ENCODE measurements around the gene GRIK2.

GRIK2 gene

DNA sequence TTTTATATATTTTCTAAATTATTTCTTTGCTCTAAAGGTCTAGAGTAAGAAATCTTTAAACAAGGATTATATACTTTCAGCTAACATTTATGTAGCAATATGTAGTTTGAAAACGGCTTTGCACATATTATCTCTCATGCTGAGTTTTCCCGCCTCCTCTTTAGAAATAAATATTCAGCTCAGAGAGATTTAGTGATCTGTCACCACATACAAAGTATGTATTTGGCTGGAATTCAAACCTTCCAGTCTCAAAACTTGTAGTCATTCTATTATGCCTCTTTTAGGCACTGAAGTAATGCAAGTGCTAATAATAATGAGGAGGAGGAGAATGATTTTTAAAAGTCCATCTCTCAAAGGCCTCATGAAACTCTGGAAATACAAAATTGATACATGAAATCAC lies 525.0 kb downstream of the GRIK2 start:
- DNase-seq, result no peak

DNA sequence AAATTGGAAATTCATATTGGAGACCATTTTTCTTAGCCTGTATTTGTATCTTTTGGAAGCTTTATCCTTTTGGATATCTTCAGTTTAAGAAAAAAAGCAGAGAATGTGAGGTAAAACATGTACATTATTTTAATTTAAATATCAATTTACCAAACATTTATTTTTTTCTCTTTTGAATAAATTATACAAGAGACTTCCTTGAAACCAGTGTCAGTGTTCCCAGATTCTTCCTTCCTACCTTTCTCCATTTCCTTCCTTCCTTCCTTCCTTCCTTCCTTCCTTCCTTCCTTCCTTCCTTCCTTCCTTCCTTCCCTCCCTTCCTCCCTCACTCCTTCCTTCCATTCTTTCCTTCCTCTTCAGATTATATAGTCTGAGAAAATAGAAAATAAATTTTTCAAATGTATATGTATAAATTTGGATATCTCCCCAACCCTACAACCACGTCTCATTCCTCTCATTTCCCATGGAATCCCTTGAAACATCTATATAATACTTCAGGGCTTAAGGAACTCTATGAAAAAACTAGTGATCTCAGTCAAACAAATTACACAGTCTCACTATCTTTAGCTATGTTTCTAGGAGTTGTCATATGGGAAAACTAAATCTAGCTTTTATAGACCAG lies 528.4 kb downstream of the GRIK2 start:
- DNase-seq, result no peak

DNA sequence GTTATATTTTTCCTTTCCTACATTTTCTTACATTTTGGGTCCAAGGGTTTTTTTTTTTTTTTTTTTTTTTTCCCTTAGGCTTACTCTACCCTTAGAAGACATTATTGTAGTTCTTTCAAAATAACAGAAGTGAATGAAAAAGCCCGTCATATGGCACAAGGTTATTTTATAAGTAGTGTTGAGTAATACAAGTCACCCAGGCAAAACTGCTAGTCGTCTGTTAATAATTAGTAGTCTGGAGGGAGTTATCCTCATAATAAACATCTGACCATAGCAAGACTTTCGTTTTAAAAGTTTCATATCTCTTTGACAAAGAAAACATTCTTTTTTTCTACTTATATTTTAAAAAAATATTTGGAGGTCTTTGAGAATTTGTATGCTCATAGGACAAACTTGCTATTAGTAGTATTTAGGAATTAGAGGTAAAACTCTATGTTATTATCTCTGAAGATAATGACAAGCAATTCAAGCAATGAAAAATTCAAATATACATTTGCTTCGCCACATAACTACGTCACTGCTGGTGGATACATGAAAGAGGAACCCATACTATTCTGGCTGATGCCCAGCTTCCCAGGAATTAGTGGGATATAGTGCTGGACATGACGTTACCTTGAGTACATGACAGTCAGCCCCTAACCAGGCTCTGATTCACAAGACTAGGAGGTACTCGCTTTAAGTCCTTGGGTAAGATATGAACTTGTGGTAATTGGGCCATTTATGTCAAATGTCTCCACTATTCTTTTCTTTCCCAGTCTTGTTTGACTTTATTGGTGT lies 532.8 kb downstream of the GRIK2 start:
- DNase-seq, result no peak

DNA sequence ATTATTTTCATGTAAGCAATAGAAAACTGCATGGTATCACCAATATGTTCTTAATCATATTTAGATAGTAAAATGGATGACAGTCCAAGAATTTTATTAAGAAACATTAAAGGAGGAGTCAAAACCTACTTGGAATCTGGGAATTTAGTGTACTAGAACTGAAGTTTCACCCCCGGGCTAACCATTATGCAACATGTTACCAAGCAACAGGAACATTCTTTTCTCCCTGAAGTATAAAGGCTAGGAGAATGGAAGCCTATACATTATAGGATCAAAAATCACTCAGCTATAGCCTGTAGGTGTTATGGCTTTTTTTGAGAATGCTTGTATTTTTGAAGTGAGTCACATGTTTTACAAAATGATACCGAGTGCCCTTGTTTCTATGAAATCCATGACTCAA lies 538.3 kb downstream of the GRIK2 start:
- DNase-seq, result no peak

DNA sequence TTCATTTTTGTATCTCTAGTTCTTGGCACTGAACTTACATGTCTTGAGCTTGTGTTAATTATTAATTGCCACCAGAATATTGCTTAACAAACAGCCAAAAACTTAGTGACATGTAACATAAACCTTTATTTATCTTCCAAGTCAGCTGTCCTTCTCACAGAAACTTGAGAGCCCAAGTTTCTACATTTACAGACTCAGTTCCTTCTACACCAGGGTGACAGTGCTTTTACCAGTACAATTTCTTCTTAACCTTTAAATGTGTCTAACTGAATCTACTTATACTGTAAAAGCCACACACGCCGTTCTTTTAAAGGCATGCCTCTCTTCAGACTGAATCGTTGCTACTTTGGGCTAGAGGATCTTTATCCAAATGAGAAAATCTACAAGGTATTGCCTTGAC lies 539.2 kb downstream of the GRIK2 start:
- DNase-seq, result no peak

DNA sequence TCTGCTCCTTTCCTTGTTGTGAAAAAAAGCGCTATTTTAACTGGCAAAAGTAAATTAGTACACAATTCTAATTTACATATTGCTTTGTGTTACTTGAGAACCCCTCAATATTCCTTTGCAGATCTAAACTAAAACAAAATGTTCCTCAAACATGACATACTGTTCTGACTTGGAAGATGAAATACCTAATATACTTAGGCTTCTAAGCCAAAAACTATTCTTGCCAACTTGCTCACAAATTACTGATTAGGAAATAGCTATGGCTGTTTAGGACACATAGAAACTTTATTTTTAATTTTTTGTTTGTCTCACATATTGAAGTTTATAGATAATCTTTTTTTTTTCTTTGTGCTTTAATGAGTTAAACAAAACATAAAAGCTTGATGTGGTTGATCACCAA lies 542.2 kb downstream of the GRIK2 start:
- no peak for DNase-seq

DNA sequence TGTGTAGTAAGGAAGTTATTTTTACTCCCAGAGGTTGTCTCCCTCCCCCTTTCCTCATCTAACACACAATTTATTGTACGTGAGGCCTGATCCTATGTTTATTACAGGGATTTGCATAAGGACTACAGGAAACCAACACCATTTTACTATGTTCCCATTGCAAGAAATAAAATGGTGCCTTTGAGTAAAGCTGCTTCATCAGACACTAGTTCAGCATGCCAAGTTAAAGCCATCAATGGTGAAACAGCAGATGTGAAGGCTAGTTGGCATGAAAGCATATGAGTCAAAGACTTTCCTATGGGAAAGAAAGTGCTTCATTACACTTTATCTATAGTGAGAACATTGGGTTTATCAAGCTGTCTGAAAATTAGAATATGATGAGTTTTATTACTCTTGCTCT lies 543.0 kb downstream of the GRIK2 start:
- no peak for DNase-seq

DNA sequence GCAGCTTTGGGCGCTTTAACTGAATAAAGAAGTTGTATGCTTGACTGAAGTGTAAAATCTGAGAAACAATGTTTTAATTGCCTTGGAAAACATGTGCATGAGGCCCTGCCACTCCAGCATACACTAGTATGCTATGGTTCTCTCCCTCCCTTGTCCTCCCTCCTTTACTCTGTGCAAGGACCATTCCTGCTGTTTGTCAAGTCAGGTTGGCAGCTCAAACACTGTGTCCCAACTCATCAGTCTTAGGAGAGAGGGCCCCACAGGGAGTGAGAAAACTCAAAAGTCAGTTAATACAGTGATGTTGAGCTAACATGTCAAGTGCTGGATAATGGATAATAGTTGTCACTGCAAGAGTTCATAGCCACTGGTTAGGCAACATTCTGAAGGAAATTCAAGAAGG lies 543.6 kb downstream of the GRIK2 start:
- no peak for DNase-seq

DNA sequence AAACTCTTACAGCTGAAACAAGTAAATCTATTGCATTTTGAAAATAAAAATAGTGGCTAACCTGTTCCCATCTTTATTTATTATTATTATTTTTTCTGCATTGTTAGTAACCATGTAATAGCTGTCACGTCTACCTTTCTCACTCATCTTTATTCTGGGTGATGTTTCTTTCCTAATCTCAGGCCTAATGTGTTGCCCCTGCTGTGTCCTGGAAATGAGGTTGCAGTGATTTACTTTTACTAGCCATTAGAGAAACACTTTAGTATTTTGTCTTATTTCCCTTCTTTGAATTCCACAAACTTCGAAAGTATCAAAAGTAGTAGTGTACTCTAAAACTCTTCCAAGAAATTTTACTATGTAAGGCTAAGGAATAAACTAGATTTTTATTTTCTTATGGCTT lies 546.9 kb downstream of the GRIK2 start:
- no peak for DNase-seq

DNA sequence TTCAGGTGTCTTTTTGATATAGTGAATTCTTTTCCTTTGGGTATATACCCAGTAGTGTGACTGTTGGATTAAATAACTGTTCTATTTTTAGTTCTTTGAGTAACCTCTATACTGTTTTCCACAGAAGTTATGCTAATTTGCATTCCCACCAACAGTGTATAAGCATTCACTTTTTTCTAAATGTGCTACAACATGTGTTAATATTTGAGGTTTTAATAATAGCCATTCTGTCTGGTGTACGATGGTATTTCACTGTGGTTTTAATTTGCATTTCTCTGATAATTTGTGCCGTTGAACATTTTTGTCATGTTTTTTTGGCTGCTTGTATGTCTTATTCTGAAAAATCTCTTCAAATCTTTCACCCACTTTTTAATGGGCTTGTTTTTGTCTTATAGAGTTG lies 563.5 kb downstream of the GRIK2 start:
- no peak for DNase-seq

DNA sequence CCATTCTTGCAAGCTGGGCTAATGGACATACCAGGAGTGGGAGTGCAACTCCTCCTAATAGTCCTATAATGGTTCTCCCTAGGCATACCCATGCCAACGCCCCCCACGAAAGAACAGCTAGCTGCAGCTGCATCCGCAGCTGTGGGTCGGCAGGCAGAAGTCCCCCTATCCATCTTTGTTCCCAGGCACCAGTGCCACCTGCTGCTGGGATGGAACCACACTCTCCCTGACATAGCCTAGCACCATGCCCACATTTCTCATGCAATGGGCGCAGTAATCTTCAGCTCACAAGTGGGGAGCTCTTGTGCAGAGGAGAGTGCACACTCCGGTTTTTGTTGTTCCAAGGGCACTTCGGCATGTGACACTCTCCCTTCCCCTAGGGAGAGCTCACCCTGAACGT lies 567.8 kb downstream of the GRIK2 start:
- no peak for DNase-seq

DNA sequence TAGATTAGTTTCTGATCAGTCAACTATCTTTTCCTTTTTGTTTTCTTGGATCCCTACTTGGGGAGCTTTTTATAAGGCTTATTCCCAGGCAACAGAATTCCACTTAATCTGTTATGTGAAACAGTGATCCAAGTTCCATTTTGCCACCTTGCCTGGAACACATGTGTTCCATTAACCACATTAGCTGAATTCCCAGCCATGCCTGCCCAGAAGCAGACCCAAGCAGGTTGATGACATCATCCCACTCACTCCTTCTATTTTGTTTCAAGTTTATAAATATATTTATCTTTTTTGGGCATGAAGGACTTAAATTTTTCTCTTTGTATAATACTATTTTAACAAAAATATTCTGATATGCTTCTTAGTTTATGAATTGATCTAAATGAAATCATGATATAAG lies 587.4 kb downstream of the GRIK2 start:
- DNase-seq, result no peak

DNA sequence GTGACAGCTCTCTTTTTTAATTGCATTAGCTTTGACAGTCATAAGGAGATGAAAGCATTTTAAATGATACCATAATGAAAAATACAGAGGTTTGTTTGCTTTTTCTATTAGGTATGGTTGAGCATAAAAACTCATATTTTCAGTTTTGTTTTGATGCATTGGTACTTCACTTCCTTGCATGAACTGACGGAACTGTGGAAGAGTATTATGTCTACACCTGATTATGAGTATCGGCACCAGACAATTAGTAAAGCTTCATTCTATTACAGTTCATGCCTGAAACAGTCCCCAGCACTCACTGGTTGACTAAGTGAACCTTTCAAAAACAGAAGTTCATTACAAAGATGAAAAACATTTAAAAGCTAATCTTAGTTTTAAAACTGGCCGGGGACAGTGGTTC lies 593.0 kb downstream of the GRIK2 start:
- DNase-seq, result no peak

DNA sequence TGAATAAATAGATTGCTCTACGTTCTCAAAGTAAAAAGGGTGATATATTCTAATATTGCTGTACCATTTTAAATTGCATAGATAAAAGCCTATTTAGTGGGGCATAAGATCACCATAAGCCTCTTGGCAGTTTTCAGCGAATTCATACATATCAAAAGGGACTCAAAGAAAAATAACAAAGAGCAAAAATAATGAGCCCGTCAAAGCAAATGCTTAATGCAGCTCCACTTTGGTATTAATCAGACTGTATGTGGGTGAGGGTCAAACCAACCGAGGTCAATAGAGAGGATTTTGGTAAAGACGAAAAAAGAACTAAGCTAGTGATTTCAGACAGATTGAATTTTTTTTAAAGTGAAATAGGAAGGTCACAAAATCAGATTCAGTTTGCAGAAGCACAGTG lies 598.8 kb downstream of the GRIK2 start:
- no peak for DNase-seq

DNA sequence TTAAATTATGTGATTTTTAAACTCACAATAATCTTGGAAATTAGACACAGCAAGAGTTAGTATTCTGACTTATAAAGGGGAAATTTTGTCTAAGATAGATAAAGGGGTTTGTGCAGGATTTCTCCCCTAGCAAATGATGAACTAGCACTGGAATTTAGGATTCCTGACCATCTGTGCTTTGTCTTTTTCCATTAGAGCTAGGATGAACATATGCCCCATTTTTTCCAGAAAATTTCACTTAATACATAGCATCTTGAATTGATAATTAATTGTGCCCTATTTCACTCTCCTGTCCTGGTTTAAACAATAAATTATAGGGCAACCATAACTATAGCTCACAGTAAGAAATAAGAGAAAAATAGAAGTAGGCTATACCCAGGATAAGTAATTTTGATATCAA lies 601.0 kb downstream of the GRIK2 start:
- no peak for DNase-seq

DNA sequence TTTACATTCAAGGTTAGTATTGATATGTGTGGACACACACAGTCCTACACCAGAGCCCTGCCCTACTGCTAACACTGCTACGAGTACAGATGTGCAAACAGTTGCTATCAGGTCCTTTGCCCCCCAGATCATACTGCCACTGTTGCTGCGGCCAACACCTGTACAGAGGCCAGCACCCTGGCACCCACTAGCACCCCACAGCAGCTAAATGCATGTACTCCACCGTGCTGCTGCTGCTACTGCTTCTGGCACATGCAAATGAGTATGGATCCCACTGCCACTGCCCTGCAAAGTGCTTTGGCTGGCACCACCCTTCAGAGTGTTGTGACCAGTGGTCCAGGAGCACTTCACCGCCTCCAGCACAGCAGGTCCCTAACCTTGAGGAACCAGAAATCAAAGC lies 621.9 kb downstream of the GRIK2 start:
- no peak for DNase-seq

DNA sequence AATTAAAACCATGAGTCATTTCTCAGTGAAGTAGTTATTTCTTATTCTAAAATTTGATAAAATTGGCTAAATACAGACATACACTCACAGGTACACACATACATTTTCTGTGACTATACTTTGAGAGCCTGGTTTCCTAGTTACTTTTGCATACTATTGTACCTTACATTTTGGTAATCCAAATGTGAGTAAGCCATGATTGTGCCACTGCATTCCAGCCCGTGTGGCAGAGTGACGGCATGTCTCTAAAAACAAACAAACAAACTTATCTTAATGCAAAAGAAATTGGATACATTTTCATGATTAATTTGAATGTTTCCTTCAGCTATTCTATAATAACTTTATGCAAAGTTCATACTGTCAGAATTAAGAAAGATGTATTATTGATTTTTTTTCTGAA lies 628.8 kb downstream of the GRIK2 start:
- no peak for DNase-seq

DNA sequence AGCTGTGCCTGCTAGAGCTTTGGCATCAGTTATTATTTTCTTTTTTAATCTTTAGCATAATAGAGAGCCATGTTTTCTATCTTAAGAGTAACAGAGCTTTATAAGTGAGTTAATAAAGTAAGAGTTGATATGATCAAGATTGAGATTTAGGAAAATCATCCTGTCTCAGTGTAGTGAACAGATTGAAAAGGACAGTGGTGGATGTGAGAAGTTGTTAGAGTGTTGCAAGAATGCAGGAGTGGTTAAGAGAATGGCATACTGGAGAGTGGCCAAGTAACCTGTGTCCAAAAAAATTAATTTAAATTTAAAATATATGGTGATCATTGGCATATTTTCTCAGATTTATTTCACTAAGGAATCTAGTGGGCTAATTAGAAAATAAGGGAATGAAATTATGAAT lies 629.3 kb downstream of the GRIK2 start:
- DNase-seq, result no peak

DNA sequence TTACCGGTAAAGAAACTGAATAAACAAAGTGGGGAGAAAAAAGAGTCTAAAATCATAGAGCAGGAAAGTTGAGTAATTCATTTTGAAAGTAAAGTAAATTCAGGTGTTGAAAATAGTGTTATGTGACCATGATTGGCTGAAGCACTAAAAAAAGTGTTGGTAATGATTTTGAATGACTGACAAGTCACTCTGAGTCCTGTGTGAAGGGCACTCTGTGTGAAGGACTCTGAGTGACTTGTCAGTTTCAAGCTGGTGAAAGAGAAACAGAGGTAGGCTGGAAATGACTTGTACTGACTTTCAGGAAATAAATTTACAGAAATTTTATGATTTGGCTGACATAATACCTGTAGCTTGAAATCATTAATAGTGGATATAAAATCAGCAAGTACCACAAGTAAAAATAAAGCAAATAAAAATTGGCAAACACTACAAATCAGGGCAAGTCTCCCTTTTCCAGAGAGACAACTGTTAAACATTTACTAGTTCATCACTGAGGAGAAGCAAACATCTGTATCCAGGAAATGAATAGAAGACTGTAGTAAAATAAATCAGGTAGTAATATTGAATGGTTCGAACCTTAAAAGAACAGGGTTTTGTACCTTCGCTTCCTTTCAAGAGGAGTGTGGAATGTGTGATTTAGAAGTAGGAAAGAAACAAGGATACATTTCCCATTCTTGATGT lies 630.6 kb downstream of the GRIK2 start:
- no peak for DNase-seq

DNA sequence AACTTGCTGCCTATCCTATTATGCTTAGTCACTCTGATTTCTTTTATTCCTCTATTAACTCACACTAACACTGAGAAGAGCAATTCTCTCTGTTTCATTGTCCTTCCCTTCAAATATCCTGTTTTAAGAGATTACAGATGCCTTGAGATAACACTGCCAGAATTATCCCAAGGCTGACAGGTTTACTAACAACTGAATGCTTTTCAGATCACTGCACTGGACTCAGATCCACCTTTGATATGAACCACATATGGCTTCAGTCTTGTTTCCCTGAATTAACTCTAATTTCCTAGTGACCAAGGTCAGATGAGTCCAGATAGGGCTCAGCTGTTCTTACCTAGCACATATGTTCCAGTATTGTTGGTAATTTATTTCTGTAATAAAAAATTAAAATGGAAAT lies 633.1 kb downstream of the GRIK2 start:
- no peak for DNase-seq

DNA sequence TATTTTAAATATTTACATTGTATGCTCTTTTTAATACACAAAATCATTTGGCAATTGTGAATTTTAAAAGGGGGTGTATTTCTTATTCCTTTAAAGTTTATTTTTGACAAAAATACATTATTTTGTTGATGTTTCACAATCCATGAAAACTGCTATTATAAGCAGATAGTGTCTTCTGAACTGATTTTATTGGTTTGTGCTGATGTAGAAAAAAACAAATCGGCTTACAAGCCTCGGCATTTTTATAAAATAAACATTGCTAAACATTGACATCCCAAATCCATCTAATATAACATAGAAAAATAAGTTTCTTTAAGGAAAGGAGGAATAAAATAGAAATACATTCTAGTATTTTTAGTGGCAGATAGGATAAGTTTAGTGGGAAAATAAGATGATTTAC lies 634.7 kb downstream of the GRIK2 start:
- no peak for DNase-seq

DNA sequence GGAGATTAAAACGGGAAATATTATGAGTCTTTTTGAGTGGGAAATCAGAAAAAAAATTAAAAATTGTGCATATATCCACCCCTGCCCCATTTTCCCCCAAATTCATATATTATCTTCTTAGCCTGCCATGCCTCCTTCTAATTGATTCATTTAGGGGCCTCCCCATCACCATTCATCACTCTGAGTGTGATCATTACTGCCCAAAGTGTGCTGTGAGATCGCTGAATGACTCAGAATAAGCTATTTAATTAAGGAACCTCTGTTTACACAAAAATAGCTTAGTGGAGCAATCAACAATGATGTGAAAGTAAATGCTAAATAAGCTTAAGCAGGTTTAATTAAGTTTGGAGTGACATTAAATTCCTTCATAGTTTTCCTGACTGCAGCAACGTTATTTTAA lies 645.5 kb downstream of the GRIK2 start:
- DNase-seq, result no peak

DNA sequence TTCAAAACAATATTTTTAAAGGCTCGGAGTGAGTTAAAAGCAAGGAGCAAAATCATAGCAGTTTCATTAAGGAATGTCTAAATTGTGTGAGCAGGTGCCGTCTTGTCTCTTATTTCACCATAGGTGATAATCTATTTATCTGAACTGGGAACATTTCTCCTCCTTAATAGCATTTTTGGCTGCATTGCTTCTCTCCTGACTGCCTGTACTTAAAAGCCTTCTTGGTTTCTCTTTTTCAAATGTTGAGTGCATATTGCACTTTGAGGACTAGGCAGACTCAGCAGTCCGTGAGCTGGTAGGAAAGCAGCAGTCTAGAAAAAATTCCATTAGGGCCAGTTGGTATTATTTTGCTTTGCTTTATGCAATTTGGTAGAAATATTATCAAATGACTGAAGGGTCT lies 645.9 kb downstream of the GRIK2 start:
- no peak for DNase-seq

DNA sequence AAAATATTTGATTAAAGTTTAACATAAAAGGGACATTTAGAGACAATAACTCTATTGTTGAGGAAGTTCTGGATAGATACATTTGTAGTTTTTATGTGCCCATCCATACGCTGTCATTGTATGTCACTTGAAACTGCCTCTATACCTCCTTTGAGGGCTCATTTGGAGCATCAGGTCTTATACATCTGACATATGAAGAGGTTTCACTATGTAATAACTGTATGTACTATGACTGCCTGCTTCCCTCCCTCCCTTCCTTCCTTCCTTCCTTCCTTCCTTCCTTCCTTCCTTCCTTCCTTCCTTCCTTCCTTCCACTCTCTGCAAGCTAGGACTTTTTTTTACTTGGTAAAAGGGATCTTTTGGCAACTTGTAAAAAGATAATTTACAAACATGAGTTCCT lies 657.5 kb downstream of the GRIK2 start:
- no peak for DNase-seq

Data from hippocampal formation (tissue), 2 donors.